HepG2 (cell line): ENCODE measurements around the gene LAMB2. TPM values are rescaled to one million over a fixed set of nuclear protein-coding genes. Genes with fewer than 3 reads are reported as not detected.

ENCODE experiments used
- ATF2 ChIP-seq: sonication (generic); formaldehyde crosslinking; IDR thresholded peaks from 2 replicates; pipeline ENCODE4 v1.4.0; 2020; ENCODE audit warnings: missing genetic modification reagents
- E2F5 ChIP-seq: sonication (generic); formaldehyde crosslinking; conservative IDR thresholded peaks from 2 replicates; pipeline ENCODE4 v1.4.0; 2020; ENCODE audit warnings: missing genetic modification reagents
- MLX ChIP-seq: IDR thresholded peaks from 2 replicates; pipeline ENCODE4 v1.6.1; 2016
- NBN ChIP-seq: fragments of 450-650 bp; conservative IDR thresholded peaks from 2 replicates; pipeline ENCODE4 v1.6.1; 2017
- PATZ1 ChIP-seq: sonication (generic); formaldehyde crosslinking; IDR thresholded peaks from 2 replicates; pipeline ENCODE4 v1.4.0; 2020; ENCODE audit warnings: missing genetic modification reagents
- POLR2A ChIP-seq, 2 experiments: IDR thresholded peaks; 2 replicates each; pipeline ENCODE4 v1.6.1; 2011; ENCODE audit warnings: low read depth in 2 of 2, low read length in 2 of 2, mild to moderate bottlenecking in 1 of 2, moderate library complexity in 1 of 2; ENCODE audit not compliant: insufficient read depth in 1 of 2
- TARDBP ChIP-seq: sonication (generic); formaldehyde crosslinking; IDR thresholded peaks from 2 replicates; pipeline ENCODE4 v1.8.0; 2022; ENCODE audit warnings: mild to moderate bottlenecking, missing genetic modification reagents
- YY1 ChIP-seq: IDR thresholded peaks from 2 replicates; pipeline ENCODE4 v1.6.1; 2011; ENCODE audit warnings: low read length, low read depth, moderate library complexity, mild to moderate bottlenecking; ENCODE audit not compliant: insufficient read depth, insufficient replicate concordance
- ZFP1 ChIP-seq: IDR thresholded peaks from 2 replicates; pipeline ENCODE4 v1.6.1; 2016
- ZMAT3 ChIP-seq: sonication (generic); formaldehyde crosslinking; conservative IDR thresholded peaks from 2 replicates; pipeline ENCODE4 v1.7.0; 2021; ENCODE audit warnings: missing genetic modification reagents
- ZNF17 ChIP-seq: sonication (generic); formaldehyde crosslinking; IDR thresholded peaks from 2 replicates; pipeline ENCODE4 v1.5.0; 2020; ENCODE audit warnings: mild to moderate bottlenecking, missing genetic modification reagents
- ZNF263 ChIP-seq: sonication (generic); formaldehyde crosslinking; IDR thresholded peaks from 2 replicates; pipeline ENCODE4 v1.4.0; 2020; ENCODE audit warnings: missing genetic modification reagents
- ZNF276 ChIP-seq: sonication (generic); formaldehyde crosslinking; IDR thresholded peaks from 2 replicates; pipeline ENCODE4 v1.4.0; 2020; ENCODE audit warnings: mild to moderate bottlenecking, low read depth, missing genetic modification reagents
- ZNF354B ChIP-seq: sonication (generic); formaldehyde crosslinking; IDR thresholded peaks from 2 replicates; pipeline ENCODE4 v1.8.0; 2022; ENCODE audit warnings: mild to moderate bottlenecking, missing genetic modification reagents
- ZNF850 ChIP-seq: sonication (generic); formaldehyde crosslinking; conservative IDR thresholded peaks from 2 replicates; pipeline ENCODE4 v1.9.0; 2021; ENCODE audit warnings: mild to moderate bottlenecking, missing genetic modification reagents
- ZSCAN9 ChIP-seq: IDR thresholded peaks from 2 replicates; pipeline ENCODE4 v1.6.1; 2016; ENCODE audit warnings: borderline replicate concordance
- polyA plus RNA-seq, 8 experiments: library from polyadenylated mRNA; depleted of rRNA in 3 of 8; stranded (reverse) in 7 of 8; unstranded in 1 of 8; fragments of >200 nt; fragmentation: Illumina TruSeq in 4 of 8; extraction: Trizol in 4 of 8; gene quantifications; 2 replicates each; pipeline versions ENCODE4 v1.2.1 to v1.2.3, GENCODE V29; 2011 to 2016; ENCODE audit warnings: low read depth in 4 of 8, missing spikeins in 1 of 8, mixed read lengths in 1 of 8; ENCODE audit not compliant: insufficient read depth in 1 of 8
- total RNA-seq, 5 experiments: library from RNA; depleted of rRNA; stranded (reverse); fragments of >200 nt; fragmentation: Illumina TruSeq; extraction: Trizol; gene quantifications; 2 replicates each; pipeline ENCODE4 v1.2.3, GENCODE V29; 2016; ENCODE audit warnings: low read depth in 1 of 5
- TF ChIP-seq, protein P1 (sequence below): sonication (generic); formaldehyde crosslinking; IDR thresholded peaks from 2 replicates; pipeline ENCODE4 v1.8.0; 2022; ENCODE audit warnings: mild to moderate bottlenecking, missing genetic modification reagents
- TF ChIP-seq, protein P2 (sequence below): sonication (generic); formaldehyde crosslinking; IDR thresholded peaks from 2 replicates; pipeline ENCODE4 v1.4.0; 2020; ENCODE audit warnings: missing genetic modification reagents, borderline replicate concordance

The LAMB2 gene
- total and polyA plus RNA-seq, 2 of the 13 experiments (the other 11 are each of a cell fraction or from before 2014, with no cell fraction given): 208 to 443 TPM

GRCh38 chr3:49093853-49094767 lies 38.7 kb downstream of the LAMB2 start, which contains the start of gene QRICH1 (continued):
- TF ChIP-seq, protein P1, sequence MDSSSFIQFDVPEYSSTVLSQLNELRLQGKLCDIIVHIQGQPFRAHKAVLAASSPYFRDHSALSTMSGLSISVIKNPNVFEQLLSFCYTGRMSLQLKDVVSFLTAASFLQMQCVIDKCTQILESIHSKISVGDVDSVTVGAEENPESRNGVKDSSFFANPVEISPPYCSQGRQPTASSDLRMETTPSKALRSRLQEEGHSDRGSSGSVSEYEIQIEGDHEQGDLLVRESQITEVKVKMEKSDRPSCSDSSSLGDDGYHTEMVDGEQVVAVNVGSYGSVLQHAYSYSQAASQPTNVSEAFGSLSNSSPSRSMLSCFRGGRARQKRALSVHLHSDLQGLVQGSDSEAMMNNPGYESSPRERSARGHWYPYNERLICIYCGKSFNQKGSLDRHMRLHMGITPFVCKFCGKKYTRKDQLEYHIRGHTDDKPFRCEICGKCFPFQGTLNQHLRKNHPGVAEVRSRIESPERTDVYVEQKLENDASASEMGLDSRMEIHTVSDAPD (CRISPR knock-in tag): 0 out of 2 replicates have a peak, but pooled peaks have one; percentile 6
- TF ChIP-seq TARDBP (CRISPR knock-in tag) (no peak; the same call in 1 of the 2 replicates), POLR2A (IDR thresholded peaks at IDR 0.05; ENCODE audit: insufficient read depth in 1 of 2, low read depth in 2 of 2, low read length in 2 of 2) (peak; percentile 67 to 86; a peak in 3 of 4 replicates), ZNF354B (CRISPR knock-in tag) (no peak), ZNF276 (CRISPR knock-in tag) (peak; percentile 100), ZNF263 (CRISPR knock-in tag) (no peak), ZNF17 (CRISPR knock-in tag) (0 out of 2 replicates have a peak, but pooled peaks have one; percentile 72), ZSCAN9 (0 out of 2 replicates have a peak, but pooled peaks have one; percentile 9), NBN (no peak), MLX (CRISPR knock-in tag) (no peak; the same call in 1 of the 2 replicates), ATF2 (peak; percentile 69), PATZ1 (CRISPR knock-in tag) (peak; percentile 67; the same call in 1 of the 2 replicates), ZNF850 (CRISPR knock-in tag) (no peak), ZMAT3 (CRISPR knock-in tag) (peak; percentile 79), ZFP1 (CRISPR knock-in tag) (peak; percentile 59), E2F5 (CRISPR knock-in tag) (no peak), YY1 (peak; percentile 97)
- TF ChIP-seq, protein P2, sequence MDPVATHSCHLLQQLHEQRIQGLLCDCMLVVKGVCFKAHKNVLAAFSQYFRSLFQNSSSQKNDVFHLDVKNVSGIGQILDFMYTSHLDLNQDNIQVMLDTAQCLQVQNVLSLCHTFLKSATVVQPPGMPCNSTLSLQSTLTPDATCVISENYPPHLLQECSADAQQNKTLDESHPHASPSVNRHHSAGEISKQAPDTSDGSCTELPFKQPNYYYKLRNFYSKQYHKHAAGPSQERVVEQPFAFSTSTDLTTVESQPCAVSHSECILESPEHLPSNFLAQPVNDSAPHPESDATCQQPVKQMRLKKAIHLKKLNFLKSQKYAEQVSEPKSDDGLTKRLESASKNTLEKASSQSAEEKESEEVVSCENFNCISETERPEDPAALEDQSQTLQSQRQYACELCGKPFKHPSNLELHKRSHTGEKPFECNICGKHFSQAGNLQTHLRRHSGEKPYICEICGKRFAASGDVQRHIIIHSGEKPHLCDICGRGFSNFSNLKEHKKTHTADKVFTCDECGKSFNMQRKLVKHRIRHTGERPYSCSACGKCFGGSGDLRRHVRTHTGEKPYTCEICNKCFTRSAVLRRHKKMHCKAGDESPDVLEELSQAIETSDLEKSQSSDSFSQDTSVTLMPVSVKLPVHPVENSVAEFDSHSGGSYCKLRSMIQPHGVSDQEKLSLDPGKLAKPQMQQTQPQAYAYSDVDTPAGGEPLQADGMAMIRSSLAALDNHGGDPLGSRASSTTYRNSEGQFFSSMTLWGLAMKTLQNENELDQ (CRISPR knock-in tag): no peak
